ENCODE measurements around the gene ATRN.

DNA sequence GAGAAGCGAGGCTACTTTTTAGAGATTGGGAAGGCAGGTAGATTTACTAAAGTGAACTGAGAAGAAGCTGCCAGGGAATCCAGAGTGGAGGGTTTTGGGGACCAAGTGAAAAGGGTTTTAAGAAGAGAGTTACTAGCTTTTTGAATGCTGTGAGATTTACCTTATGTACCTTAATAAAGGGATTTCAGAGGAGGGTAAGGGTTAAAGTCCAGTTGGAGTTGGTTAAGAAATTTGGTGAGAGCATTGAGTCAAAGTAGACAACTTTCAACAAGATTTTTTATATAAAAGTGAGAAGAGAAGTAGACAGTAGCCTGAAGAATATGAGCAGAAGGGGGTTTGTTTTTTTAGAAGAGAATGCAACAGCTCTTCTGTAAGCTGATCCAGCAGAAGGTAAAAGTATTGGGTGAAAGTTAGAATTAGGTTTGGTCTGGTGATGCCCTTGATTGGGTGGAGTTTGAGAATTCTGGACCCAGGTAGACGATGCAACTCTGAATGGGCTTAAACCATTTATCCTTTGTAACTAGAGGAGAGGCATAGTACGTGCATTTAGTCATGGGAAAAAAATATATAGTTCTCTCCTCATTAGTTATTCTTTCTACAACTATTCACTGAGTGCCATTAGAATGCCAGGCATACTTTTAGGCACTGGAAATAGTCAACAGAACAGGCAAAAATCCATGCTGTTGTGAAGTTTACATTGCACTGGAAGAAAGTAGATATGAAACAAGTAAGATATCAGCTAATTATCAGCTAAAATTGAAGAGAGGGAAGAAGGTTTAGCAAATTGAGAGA is 44.8 kb downstream of the ATRN start:
- TF ChIP-seq POLR2A (IDR thresholded peaks at IDR 0.05) (no peak), CTCF (IDR thresholded peaks at IDR 0.05) (no peak)

All from right lobe of liver (tissue), 4 donors.